H54 (cell line): ENCODE results near the gene OR2AP1.
"Not testable (repeated sequence)": the region's sequence is repeated elsewhere in the genome, so short reads cannot be mapped to it uniquely, and the experiment has no call there.

Experiments used
- DNase-seq: peaks from one replicate; pipeline ENCODE4 v3.0.0; 2011; ENCODE audit warnings: low spot score, mixed read lengths; ENCODE audit not compliant: insufficient read length
- FAIRE-seq: peaks from 3 replicates; lab custom pipeline; 2011; peaks lifted over from hg19 to GRCh38; lab: Jason Lieb, UNC
- POLR2A ChIP-seq: IDR thresholded peaks from 2 replicates; pipeline ENCODE4 v1.6.1; 2011; ENCODE audit warnings: low read depth, mild to moderate bottlenecking, low read length

Gene OR2AP1

DNA sequence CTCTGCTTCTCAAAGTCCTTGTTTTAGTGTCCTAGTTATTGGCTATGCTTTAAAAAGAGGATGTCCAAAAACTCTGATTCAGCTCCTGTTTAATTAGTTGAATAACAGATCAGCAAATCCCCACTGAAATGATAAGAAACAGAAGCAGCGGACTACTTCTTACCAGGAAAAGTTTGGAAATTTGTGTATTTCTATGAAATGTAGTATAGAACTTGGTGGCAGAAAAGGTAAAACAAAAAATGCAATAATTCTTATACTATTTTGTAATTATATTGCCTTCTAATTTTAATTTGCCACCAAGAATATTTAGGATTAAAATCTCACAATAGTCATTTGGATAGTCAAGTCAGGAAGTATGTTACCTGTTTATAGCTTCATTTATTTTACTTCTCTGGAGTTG, at the start of gene OR2AP1:
Gene OR2AP1 (plus strand): TSS at position 301 of the 400 bp plus-strand sequence. CDS start 1,947 bp downstream, outside the sequence.
- no peak for TF ChIP-seq POLR2A
- FAIRE-seq, result no peak
- no peak for DNase-seq

GRCh38 chr12:55548235-55548634, 24.0 kb upstream of the OR2AP1 start:
- not testable (repeated sequence) for DNase-seq, FAIRE-seq

DNA sequence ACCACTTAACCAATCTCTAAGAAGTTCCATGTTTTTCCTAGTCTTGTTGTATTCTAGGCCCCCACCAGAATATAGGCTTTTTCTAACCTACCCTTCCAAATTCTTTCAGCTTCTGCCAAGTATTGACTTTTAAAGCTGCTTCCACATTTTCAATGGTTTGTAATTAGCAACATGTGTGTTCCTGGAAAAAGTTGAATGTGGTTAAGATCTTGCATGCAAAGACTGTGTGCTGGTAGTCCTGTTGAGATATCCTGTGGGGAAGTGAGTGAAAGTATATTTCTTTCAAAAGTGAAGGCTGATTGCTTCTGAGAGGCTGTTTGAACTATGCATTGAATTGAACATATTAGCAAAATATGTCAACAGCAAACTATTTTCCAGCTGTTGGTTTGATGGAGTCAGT, 23.5 kb upstream of the OR2AP1 start:
- no peak for DNase-seq
- FAIRE-seq, result no peak
- TF ChIP-seq POLR2A, result no peak

DNA sequence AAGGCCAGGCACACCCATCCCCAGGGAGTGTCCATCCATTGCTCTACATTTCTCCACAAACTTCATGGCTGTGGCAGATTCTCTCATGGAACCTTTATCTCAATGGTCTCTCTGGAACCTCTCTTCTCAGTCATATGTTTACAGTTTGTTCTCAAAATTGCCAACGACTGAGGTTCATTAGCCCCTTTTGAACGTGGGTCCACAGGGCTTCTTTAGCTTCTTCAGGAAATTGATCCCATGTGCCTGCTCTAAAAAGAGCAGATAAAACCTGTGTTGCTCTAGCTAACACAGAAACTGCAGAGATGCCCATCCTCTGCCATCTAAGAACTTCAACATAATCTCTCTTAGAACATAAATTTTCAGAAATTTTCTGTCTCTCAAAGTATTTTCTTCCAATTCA, 23.0 kb upstream of the OR2AP1 start, which contains the start of gene OR6C4:
Gene OR6C4 (plus strand): TSS at position 301 of the 400 bp plus-strand sequence. CDS start 1,625 bp downstream, outside the sequence.
- FAIRE-seq (no peak), DNase-seq (no peak)
- TF ChIP-seq POLR2A, result no peak

DNA sequence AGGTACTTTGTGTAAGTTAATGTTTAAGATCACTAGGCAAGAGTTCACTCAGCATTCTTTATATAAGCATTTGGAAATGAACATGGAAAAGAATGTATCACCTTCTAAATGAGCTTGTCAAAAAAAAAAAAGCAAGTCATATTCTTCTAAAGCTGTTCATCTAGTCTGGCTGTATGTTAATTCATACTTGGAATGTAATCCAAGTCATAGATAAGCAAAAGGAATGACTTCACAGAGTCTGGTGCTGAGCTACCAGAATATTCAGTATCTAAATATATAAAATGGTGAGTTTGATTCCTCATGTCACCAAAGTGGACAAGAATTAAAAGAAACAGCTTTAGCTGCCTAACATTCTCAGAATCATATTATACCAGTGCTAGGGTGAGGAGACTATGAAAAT, 18.0 kb upstream of the OR2AP1 start:
- TF ChIP-seq POLR2A, result no peak
- no peak for DNase-seq
- no peak for FAIRE-seq

- not testable (repeated sequence) for DNase-seq, FAIRE-seq
Observed at GRCh38 chr12:55570060-55570459, 2.2 kb upstream of the OR2AP1 start.

DNA sequence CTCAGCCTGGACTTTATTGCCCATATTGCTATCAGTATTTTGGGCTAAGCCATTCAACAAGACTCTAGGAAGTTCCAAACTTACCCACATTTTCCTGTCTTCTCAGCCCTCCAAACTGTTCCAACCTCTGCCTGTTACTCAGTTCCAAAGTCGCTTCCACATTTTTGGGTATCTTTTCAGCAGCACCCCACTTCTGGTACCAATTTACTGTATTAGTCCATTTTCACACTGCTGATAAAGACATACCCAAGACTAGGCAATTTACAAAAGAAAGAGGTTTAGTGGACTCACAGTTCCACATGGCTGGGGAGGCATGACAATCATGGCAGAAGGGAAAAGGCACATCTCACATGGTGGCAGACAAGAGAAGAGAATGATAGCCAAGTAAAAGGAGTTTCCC, 1.6 kb upstream of the OR2AP1 start:
- not testable (repeated sequence) for FAIRE-seq, DNase-seq

GRCh38 chr12:55582066-55582465, 9.8 kb downstream of the OR2AP1 start:
- FAIRE-seq (no peak), DNase-seq (no peak)
- no peak for TF ChIP-seq POLR2A

GRCh38 chr12:55585817-55586216, 13.5 kb downstream of the OR2AP1 start:
- FAIRE-seq (no peak), DNase-seq (no peak)
- TF ChIP-seq POLR2A, result no peak

DNA sequence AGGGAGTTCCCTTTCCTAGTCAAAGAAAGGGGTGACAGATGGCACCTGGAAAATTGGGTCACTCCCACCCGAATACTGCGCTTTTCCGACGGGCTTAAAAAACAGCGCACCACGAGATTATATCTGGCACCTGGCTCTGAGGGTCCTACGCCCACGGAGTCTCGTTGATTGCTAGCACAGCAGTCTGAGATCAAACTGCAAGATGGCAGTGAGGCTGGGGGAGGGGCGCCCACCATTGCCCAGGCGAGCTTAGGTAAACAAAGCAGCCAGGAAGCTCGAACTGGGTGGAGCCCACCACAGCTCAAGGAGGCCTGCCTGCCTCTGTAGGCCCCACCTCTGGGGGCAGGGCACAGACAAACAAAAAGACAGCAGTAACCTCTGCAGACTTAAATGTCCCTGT, 17.9 kb downstream of the OR2AP1 start:
- DNase-seq, FAIRE-seq: not testable (repeated sequence)

DNA sequence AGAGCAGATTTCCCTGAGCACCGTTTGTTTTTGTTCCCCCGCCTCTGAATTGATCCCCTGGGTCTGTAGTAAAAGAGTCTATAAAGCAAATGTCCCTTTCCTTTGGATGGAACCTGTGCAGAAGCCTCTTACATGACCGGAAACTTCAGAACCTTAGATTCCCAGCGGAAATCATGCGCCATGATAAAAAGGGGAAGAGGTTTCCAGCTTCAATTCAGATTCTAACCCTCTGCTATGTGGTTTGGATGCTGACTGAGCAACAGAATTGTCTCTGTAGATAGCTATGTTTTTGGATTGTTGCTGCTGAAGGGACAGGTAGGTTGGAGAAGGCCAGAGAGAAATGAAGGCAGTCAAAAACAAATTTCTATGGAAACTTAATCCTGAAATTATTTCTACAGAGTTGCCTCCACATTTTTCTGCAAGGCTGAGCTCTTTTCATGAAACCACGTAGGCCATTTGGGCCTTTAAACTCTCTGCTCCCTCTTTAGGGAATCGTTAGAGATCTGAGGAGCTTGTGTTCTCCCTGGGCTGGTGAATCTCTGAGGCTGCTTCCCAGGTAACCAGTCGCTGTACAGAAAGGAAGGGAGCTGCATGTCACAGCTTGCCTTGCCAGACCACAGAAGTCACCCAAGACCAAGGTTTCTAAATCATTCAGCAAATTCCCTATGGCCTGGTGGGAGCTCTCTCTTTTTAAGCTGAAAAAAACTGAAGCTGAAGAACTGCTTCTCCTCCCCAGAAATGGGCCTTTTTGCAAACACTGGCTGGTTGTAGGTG, 35.7 kb downstream of the OR2AP1 start:
- no peak for TF ChIP-seq POLR2A
- DNase-seq (no peak), FAIRE-seq (no peak)

GRCh38 chr12:55610598-55610997, 38.3 kb downstream of the OR2AP1 start:
- FAIRE-seq (no peak), DNase-seq (no peak)
- TF ChIP-seq POLR2A, result no peak

DNA sequence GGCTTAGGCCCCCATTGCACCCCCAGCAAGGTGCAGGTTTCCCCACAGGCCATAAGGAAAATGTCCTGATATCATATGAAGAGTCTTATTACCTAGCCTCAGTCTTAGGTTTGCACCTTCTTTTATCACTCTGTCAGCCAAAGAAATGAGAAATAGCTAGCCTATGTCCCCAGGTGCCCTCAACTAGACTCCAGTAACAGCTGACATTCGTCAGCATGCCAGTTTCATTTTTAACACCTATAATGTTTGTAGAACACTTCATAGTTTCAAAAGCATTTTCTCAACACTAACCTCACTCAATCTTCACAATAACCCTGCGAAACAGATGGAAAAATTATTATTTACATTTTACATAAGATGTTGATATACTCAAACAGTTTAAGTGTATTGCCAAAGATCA, 40.4 kb downstream of the OR2AP1 start:
- DNase-seq (no peak), FAIRE-seq (no peak)
- no peak for TF ChIP-seq POLR2A

GRCh38 chr12:55614764-55615163, 42.5 kb downstream of the OR2AP1 start:
- DNase-seq, result no peak
- no peak for FAIRE-seq
- no peak for TF ChIP-seq POLR2A

DNA sequence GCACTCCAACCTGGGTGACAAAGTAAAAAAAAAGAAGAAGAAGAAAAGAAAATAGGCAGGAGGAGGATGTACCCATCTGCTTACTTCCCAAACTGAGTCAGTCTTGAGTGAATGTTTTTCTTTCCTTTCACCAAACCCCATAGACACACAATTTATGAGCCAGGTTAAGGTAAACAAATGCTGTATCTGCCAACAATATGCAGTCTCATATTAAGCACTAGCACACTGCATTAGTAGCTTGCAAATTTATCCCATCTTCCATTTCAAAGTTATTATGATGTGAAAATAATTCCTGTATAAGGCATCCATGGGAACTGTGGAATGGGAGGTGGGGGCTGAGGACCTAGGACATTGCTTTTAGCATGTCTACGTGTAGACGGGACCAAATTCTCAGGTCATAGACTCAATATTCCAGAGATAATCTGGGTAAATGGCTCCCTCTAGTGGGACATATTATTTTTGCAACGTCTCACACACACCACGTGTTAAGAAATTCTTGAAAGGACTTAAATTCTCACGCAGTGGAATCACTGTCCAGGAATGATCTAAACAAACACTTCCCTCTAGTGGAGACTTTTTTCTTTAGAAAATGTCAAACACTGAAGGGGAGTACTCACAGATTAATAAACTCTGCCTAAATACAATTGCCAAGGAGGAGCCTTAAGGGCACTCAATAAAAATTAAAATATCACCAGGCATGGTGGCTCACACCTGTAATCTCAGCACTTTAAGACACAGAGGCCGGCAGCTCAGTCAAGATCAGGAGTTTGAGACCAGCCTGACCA, 47.3 kb downstream of the OR2AP1 start:
- peak; percentile 96 for FAIRE-seq
- peak; percentile 57 for DNase-seq
- no peak for TF ChIP-seq POLR2A
